Heart left ventricle (tissue), 16 donors: Measurements from ENCODE around the gene NFATC2. TPM values are rescaled to one million over a fixed set of nuclear protein-coding genes. Genes with fewer than 3 reads are reported as not detected.
A peak's percentile ranks its signal among the peaks of the same experiment; 100 is the strongest.
"Not testable (repeated sequence)": the region's sequence is repeated elsewhere in the genome, so short reads cannot be mapped to it uniquely, and the experiment has no call there.

Source experiments
- ATAC-seq, 4 donors: fragments of 200-7000 bp; cut with Tn5 transposase; one replicate each; pipeline ENCODE4 v1.9.1; 2020 to 2022; ENCODE audit warnings: moderate library complexity in 4 of 4, mild to moderate bottlenecking in 3 of 4, moderate number of reproducible peaks in 1 of 4
- DNase-seq, 5 donors: peaks; one replicate each; pipeline ENCODE4 v3.0.0-alpha.2; 2020
- H3K27ac ChIP-seq, 12 donors: fragments of 200-600 bp; sonication (generic) in 4 of 12; one replicate each; pipeline versions ENCODE4 v1.5.0 to v1.8.0; 2016 to 2022; ENCODE audit warnings: mild to moderate bottlenecking in 2 of 12
- H3K27me3 ChIP-seq, 9 donors: fragments of 200-600 bp; sonication (generic) in 2 of 9; one replicate each; pipeline versions ENCODE4 v1.5.1 to v1.8.0; 2016 to 2022; ENCODE audit warnings: mild to moderate bottlenecking in 3 of 9
- H3K36me3 ChIP-seq, 9 donors: fragments of 200-600 bp; sonication (generic) in 2 of 9; one replicate each; pipeline versions ENCODE4 v1.5.0 to v1.8.0; 2018 to 2022; ENCODE audit warnings: mild to moderate bottlenecking in 2 of 9
- H3K4me1 ChIP-seq, 12 donors: fragments of 200-600 bp; sonication (generic) in 4 of 12; one replicate each; pipeline versions ENCODE4 v1.5.0 to v1.8.0; 2016 to 2022; ENCODE audit warnings: mild to moderate bottlenecking in 3 of 12
- H3K4me3 ChIP-seq, 12 donors: fragments of 200-600 bp; sonication (generic) in 4 of 12; one replicate each; pipeline versions ENCODE4 v1.5.0 to v1.8.0; 2017 to 2022; ENCODE audit warnings: mild to moderate bottlenecking in 9 of 12, moderate library complexity in 4 of 12
- H3K9me3 ChIP-seq, 12 donors: fragments of 200-600 bp; sonication (generic) in 4 of 12; one replicate each; pipeline versions ENCODE4 v1.5.0 to v1.8.0; 2016 to 2022; ENCODE audit warnings: mild to moderate bottlenecking in 1 of 12
- CTCF ChIP-seq, 12 donors: fragments of 200-600 bp; sonication (generic) in 4 of 12; IDR thresholded peaks; one replicate each; pipeline versions ENCODE4 v1.5.0 to v1.8.0; 2018 to 2022; ENCODE audit warnings: antibody characterized with exemption in 12 of 12, mild to moderate bottlenecking in 5 of 12
- POLR2A ChIP-seq, 2 donors: fragments of 450-650 bp; IDR thresholded peaks; one replicate each; pipeline ENCODE4 v1.6.1; 2017; ENCODE audit warnings: antibody characterized with exemption in 2 of 2, mild to moderate bottlenecking in 2 of 2, moderate library complexity in 2 of 2
- whole genome bisulfite sequencing, 4 donors: extraction: QIAGEN DNeasy Blood & Tissue Kit in 2 of 4; methylation state at CpG; one replicate each; pipeline versions ENCODE4 v1.1.5 to v1.1.7; 2013 to 2018; 5-methylcytosine and 5-hydroxymethylcytosine counted together
- intact Hi-C, 10 donors: fragments of 100-400 bp; cut with DNase I; formaldehyde crosslinking; loops; one replicate each; pipeline versions ENCODE4 v1.11.1 to v1.14.2; 2022
- polyA plus RNA-seq, 2 donors: library from polyadenylated mRNA; stranded (reverse); fragments of 200-250 nt; gene quantifications; one replicate each; pipeline ENCODE4 v1.2.3, GENCODE V29; 2013
- total RNA-seq, 9 donors: library from RNA; depleted of rRNA in 2 of 9; stranded (reverse); fragments of >200 nt in 2 of 9; fragmentation: NEBNext Ultra II Directional in 3 of 9; extraction: Animal tissue kit (Norgen Biotek cat#: 25700) in 3 of 9; gene quantifications; one replicate each; pipeline versions ENCODE4 v1.1.0 to v1.2.4, GENCODE V29; 2016 to 2023
- donor health status: ischemic (EF 13 %, LVEDD 7.1; RV severe dilation, severe dysfunction).
- donor health status: healthy with polysubstance abuse.
- donor health status: DM: no; HTN: yes; CAD: no.
- donor health status: DM: no; HTN: no; CAD: no.
- donor health status: ischemic (EF 25% LVEDD 6.9; RV normal size, moderate dysfunction).
- donor health status: ischemic (EF 25% LVEDD 5.7; RV mildly dilated, moderate dysfunction).
- donor health status: healthy.
- donor health status: DM: yes; HTN: yes; CAD: no.
- donor health status: ischemic (EF 35%, LVEDD 5.7; RV mildly dilated, moderate dysfunction).
- donor health status: nonischemic (EF 11% LVEDD 7.7; RV severe dilation, severe dysfunction).
- donor health status: DM: yes; HTN: yes; CAD: no.
- donor health status: PGD.
- donor health status: ischemic (EF 29% LVEDD 5.4; RV normal size, mild dysfunction).
- donor health status: nonischemic (EF 23%, LVEDD 6.1; RV moderate dilation, normal function).

The NFATC2 gene
- total and polyA plus RNA-seq, 11 donors, result 0.76 to 7.6 (median 3.2) TPM

GRCh38 chr20:51542033-51542570 lies 417 bp downstream of the NFATC2 start:
- H3K27ac ChIP-seq, result peak overlapping the region; percentile 57 to 89 (median 78)
- TF ChIP-seq CTCF (IDR thresholded peaks at IDR 0.05), result peak in 7 of 12 donors; percentile 19 to 58 (median 36)
- no peak for TF ChIP-seq POLR2A (IDR thresholded peaks at IDR 0.05)
- intact Hi-C loops, result loop anchor here in 5 of 10 donors (2.0 to 10.0 kb wide), 3 partner anchors 21 to 87 kb away; no protein-coding TSS in a partner anchor
- H3K36me3 ChIP-seq, result peaks cover 0 to 3% (median 0%) of the 10 kb centered on the region in 9 donors
- peaks cover 0 to 10% (median 0%) of the 10 kb centered on the region in 9 donors for H3K27me3 ChIP-seq
- peaks cover 0 to 12% (median 0%) of the 10 kb centered on the region in 12 donors for H3K9me3 ChIP-seq
- DNase-seq (peak in 3 of 5 donors; percentile 43 to 63 (median 56)), ATAC-seq (peak in 3 of 4 donors; percentile 33 to 55 (median 52))
- peaks cover 4 to 38% (median 31%) of the 10 kb centered on the region in 12 donors for H3K4me1 ChIP-seq
- WGBS, 4 donors, result 10 to 38% (median 12%) methylated on average over 6 to 29 of the region's 29 CpGs
- peak overlapping the region in 11 of 12 donors; percentile 20 to 69 (median 54) for H3K4me3 ChIP-seq

GRCh38 chr20:51541189-51542032 lies 1.1 kb downstream of the NFATC2 start:
- intact Hi-C loops, result loop anchor here in 5 of 10 donors (2.0 to 10.0 kb wide), 3 partner anchors 21 to 87 kb away; no protein-coding TSS in a partner anchor

GRCh38 chr20:51540580-51540979 lies 1.9 kb downstream of the NFATC2 start:
- Histone ChIP-seq H3K9me3 (peaks cover 0 to 12% (median 0%) of the 10 kb centered on the region in 12 donors), H3K27me3 (peaks cover 0 to 10% (median 0%) of the 10 kb centered on the region in 9 donors), H3K4me1 (peaks cover 4 to 52% (median 42%) of the 10 kb centered on the region in 12 donors), H3K27ac (peak overlapping the region; percentile 45 to 89 (median 78)), H3K4me3 (peak overlapping the region in 6 of 12 donors; percentile 20 to 69 (median 54)), H3K36me3 (peaks cover 0 to 3% (median 0%) of the 10 kb centered on the region in 9 donors)
- TF ChIP-seq POLR2A (IDR thresholded peaks at IDR 0.05) (no peak), CTCF (IDR thresholded peaks at IDR 0.05) (no peak)
- DNase-seq (no peak), ATAC-seq (no peak)
- whole genome bisulfite sequencing, 4 donors, result 39 to 54% (median 41%) methylated on average over 6 of the region's 6 CpGs
- intact Hi-C loops, result loop anchor here in 4 of 10 donors (10.0 kb wide), 2 partner anchors 54 to 86 kb away; no protein-coding TSS in a partner anchor

More at GRCh38 chr20:51541189-51542032, 1.1 kb downstream of the NFATC2 start:
- H3K9me3 ChIP-seq, result peaks cover 0 to 12% (median 0%) of the 10 kb centered on the region in 12 donors
- peak overlapping the region; percentile 57 to 89 (median 78) for H3K27ac ChIP-seq
- ATAC-seq (peak; percentile 92 to 95 (median 92)), DNase-seq (peak; percentile 82 to 92 (median 87))
- 8 to 13% (median 11%) methylated on average over 13 of the region's 13 CpGs for WGBS, 4 donors
- H3K27me3 ChIP-seq, result peaks cover 0 to 10% (median 0%) of the 10 kb centered on the region in 9 donors
- no peak for TF ChIP-seq POLR2A (IDR thresholded peaks at IDR 0.05)
- peak in 1 of 12 donors; percentile 30 for TF ChIP-seq CTCF (IDR thresholded peaks at IDR 0.05)
- peak overlapping the region in 10 of 12 donors; percentile 35 to 69 (median 54) for H3K4me3 ChIP-seq
- peaks cover 4 to 44% (median 34%) of the 10 kb centered on the region in 12 donors for H3K4me1 ChIP-seq
- peaks cover 0 to 3% (median 0%) of the 10 kb centered on the region in 9 donors for H3K36me3 ChIP-seq

GRCh38 chr20:51540074-51540473 lies 2.4 kb downstream of the NFATC2 start:
- not testable (repeated sequence) for ATAC-seq, H3K36me3 ChIP-seq, DNase-seq, H3K27me3 ChIP-seq
- intact Hi-C loops, result loop anchor here in 4 of 10 donors (10.0 kb wide), 2 partner anchors 55 to 85 kb away; no protein-coding TSS in a partner anchor
- Histone ChIP-seq H3K4me1 (peaks cover 4 to 57% (median 46%) of the 10 kb centered on the region in 12 donors), H3K9me3 (peaks cover 0 to 12% (median 0%) of the 10 kb centered on the region in 12 donors), H3K27ac (peak overlapping the region in 6 of 12 donors; percentile 17 to 89 (median 80)), H3K4me3 (peak overlapping the region in 1 of 12 donors; percentile 20)
- WGBS, 4 donors, result 80 to 96% (median 90%) methylated on average over 7 of the region's 7 CpGs
